Measurements from ENCODE around the gene SAFB.

The SAFB gene

DNA sequence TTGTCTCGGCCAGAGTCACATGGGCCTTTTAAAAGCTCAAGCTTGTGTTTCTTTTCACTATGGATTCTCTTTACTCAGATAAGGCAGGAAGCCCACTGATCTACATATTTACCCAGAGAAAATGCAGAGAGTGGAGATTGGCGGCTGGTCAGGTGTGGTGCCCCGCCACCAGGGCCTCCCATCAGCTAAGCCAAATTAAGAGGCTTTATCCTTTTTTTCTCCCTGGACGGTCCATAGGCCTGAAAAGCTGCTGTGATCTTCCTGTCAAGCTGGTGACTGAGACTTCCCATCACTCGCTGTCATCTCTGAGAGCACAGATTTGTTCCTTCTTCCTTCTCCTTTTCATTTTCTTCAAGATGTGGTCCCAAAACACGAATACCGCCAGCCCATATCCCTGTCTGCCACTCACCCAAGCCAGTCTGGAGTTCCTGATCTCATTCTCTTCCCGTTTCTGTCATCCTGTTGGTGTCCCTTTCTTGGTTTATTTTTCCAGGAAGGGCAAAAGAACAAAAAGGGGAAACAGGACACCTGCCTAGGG is 1.9 kb downstream of the SAFB start:
- CTCF ChIA-PET, result interaction anchor here (1.9 kb wide), 1 partner anchor 62 kb away, joined by 6 read pairs; no protein-coding TSS in a partner anchor
- POLR2A ChIA-PET, result no interaction called here

DNA sequence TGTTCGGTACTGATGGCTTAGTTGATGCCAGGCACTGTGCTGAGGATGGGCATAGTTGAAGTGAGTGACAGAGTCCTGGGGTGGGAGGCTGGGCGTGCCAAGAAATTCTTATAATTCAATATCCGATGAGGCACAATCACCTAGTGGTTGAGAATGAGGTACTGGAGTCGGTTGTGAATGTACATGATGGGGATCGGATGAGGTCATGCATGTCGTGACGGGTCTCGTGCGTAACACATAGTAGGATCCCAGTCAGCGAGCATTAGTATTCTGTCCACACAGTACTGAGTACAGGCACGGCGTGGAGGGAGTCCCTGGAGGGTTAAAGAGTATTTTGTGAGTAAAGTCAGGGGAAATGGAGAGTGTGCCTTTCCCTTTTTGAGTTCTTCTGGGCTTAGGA is 2.8 kb downstream of the SAFB start:
- ChIA-PET POLR2A (no interaction called here), CTCF (interaction anchor here (1.9 kb wide), 1 partner anchor 61 kb away, joined by 6 read pairs; no protein-coding TSS in a partner anchor)
- TF ChIP-seq, protein P1, sequence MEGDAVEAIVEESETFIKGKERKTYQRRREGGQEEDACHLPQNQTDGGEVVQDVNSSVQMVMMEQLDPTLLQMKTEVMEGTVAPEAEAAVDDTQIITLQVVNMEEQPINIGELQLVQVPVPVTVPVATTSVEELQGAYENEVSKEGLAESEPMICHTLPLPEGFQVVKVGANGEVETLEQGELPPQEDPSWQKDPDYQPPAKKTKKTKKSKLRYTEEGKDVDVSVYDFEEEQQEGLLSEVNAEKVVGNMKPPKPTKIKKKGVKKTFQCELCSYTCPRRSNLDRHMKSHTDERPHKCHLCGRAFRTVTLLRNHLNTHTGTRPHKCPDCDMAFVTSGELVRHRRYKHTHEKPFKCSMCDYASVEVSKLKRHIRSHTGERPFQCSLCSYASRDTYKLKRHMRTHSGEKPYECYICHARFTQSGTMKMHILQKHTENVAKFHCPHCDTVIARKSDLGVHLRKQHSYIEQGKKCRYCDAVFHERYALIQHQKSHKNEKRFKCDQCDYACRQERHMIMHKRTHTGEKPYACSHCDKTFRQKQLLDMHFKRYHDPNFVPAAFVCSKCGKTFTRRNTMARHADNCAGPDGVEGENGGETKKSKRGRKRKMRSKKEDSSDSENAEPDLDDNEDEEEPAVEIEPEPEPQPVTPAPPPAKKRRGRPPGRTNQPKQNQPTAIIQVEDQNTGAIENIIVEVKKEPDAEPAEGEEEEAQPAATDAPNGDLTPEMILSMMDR (IDR thresholded peaks at IDR 0.05; ENCODE audit: control extremely low read depth, extremely low read depth, low read depth, missing control alignments), result no peak
- no peak for DNase-seq (ENCODE audit: extremely low spot score)

More for the DNA sequence above, 1.9 kb downstream of the SAFB start:
- TF ChIP-seq, protein P1 (IDR thresholded peaks at IDR 0.05; ENCODE audit: control extremely low read depth, extremely low read depth, low read depth, missing control alignments), result no peak
- no peak for DNase-seq (ENCODE audit: extremely low spot score)

DNA sequence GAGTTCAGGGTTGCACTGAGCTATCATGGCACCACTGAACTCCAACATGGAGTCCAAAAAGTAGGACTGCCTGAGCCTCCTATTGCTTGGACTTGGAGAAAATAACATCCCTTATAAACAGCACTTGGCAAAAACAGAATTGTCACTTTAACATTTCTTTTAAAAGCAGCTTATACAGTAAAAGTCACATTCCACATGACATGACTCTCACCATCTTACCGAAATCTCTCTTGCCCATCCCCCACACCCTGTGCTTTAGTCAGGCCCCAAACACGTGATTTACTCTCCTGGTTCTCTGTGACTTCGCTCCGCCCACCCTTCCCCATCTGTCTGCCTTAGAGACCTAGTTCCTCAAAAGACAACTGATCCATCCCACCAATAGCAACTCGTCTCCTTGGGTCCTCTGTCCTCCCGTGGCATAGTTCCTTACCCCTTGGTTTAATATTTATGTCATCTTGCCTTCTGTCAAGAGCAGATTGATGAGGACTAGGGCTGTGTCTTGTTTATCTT is 4.6 kb downstream of the SAFB start:
- POLR2A ChIA-PET, result interaction anchor here (0.5 kb wide), 1 partner anchor 1290 kb away, joined by 3 read pairs; no protein-coding TSS in a partner anchor
- DNase-seq (ENCODE audit: extremely low spot score), result peak; percentile 66

DNA sequence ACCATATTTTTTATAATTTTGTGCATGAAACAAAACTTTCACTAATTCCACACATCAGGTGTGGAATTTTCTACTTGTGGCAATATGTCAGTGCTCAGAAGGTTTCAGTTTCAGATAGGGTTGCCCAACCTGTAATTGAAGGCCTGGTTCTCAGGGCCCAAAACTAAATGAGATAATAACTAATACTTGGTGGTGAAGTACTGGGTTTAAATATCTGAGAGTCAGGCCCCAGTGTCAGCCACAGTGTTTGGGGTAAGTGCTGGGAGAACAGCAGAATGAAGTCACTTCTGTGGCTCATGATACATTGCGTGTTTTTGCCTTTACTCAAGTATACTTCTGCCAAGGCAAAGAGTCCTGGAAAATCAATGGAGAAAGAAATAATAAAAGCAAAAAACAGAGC is 5.6 kb downstream of the SAFB start:
- no peak for DNase-seq (ENCODE audit: extremely low spot score)
- TF ChIP-seq, protein P1 (IDR thresholded peaks at IDR 0.05; ENCODE audit: control extremely low read depth, extremely low read depth, low read depth, missing control alignments), result no peak
- ChIA-PET POLR2A (no interaction called here), CTCF (interaction anchor here (1.6 kb wide), 1 partner anchor 14 kb away, joined by 4 read pairs; no protein-coding TSS in a partner anchor)

More for the DNA sequence above, 4.6 kb downstream of the SAFB start:
- TF ChIP-seq, protein P1 (IDR thresholded peaks at IDR 0.05; ENCODE audit: control extremely low read depth, extremely low read depth, low read depth, missing control alignments), result no peak
- CTCF ChIA-PET, result no interaction called here

DNA sequence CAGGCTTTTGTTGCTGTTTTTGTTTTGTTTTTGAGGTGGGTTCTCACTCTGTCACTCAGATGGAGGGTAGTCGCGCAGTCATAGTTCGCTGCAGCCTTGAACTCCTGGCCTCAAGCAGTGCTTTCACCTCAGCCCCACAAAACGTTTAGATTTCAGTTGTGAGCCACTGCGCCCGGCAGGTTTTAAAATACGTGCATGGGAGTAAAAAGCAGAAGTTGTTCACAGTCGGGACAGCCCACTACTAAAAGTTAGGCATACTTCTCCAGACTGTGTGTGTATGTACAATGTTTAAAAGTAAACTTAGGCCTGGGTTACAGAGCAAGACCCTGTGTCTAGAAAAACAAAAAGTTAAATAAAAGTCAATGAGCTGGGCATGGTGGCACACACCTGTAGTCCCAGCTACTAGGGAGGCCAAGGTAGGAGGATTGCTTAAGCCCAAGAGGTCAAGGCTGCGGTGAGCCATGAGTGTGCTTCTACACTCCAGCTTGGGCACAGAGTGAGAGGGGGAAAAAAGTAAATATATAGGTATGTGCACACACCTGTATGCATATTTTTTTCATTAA is 6.1 kb downstream of the SAFB start:
- ChIA-PET CTCF (interaction anchor here (0.9 to 1.6 kb wide), 2 partner anchors 13 to 19 kb away, joined by 3 to 4 read pairs; no protein-coding TSS in a partner anchor), POLR2A (no interaction called here)
- DNase-seq (ENCODE audit: extremely low spot score), result peak; percentile 41
- TF ChIP-seq, protein P1 (IDR thresholded peaks at IDR 0.05; ENCODE audit: control extremely low read depth, extremely low read depth, low read depth, missing control alignments), result no peak

DNA sequence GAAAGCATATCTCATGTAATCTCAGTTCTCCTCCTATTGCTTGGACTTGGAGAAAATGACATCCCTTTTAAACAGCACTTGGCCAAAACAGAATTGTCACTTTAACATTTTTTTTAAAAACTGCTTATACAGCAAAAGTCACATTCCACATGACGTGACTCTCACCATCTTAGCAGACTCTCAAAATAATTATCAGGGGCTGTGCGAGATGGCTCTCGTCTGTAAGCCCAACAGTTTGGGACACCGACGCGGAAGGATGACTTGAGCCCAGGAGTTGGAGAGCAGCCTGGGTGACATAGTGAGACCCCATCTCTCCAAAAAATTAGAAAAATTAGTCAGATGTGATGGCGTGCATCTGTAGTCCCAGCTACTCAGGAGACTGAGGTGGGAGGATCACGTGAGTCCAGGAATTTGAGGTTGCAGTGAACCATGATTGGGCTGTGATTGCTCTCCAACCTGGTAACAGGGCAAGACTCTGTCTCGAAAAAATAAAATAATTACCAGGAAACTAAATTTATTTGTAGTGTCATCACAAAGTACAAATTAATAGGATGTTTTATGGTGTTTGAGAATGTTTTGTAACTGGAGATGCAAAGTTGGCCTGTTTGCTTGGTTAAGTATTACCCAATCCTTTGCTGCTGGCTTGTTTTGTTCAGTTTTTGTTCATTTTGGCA is 8.8 kb downstream of the SAFB start:
- CTCF ChIA-PET, result no interaction called here
- TF ChIP-seq, protein P1 (IDR thresholded peaks at IDR 0.05; ENCODE audit: control extremely low read depth, extremely low read depth, low read depth, missing control alignments), result no peak
- POLR2A ChIA-PET, result no interaction called here
- DNase-seq (ENCODE audit: extremely low spot score), result no peak

Data from GM10248 (cell line).